K562 (cell line): ENCODE results near the gene PPP2R3B. TPM values are rescaled to one million over a fixed set of nuclear protein-coding genes. Genes with fewer than 3 reads are reported as not detected.

Experiments used
- ATAC-seq: fragments of 200-7000 bp; cut with Tn5 transposase; 3 replicates; pipeline ENCODE4 v1.9.1; 2020; ENCODE audit warnings: moderate library complexity
- BruUV-seq: library from RNA; stranded (reverse); fragments of 400-500 nt; replicated peaks from 2 replicates; lab custom pipeline; 2021; lab: Mats Ljungman, UMichigan
- CTCF ChIA-PET: fragments of 300-600 bp; formaldehyde crosslinking; extraction: SDS; loops from one replicate; lab custom pipeline; 2021; ENCODE audit warnings: low intra/inter-chr PET ratio; lab: Yijun Ruan, JAX
- POLR2A ChIA-PET: fragments of 300-600, 350-650 bp; sonication (Branson Sonifier 250); formaldehyde crosslinking; extraction: SDS; loops from one replicate; lab custom pipeline; 2021; ENCODE audit warnings: antibody characterized with exemption, inconsistent platforms; lab: Yijun Ruan, JAX
- DNase-seq, 4 experiments: peaks; one replicate each; pipeline versions ENCODE4 v3.0.0 to v3.0.0-alpha.2; 2011 to 2018; ENCODE audit warnings: low spot score in 3 of 4, mixed read lengths in 3 of 4; ENCODE audit errors: extremely low read depth in 1 of 4
- FAIRE-seq: peaks from 2 replicates; lab custom pipeline; 2011; peaks lifted over from hg19 to GRCh38; lab: Jason Lieb, UNC
- H2AFZ ChIP-seq: 2 replicates; pipeline ENCODE4 v1.6.0; 2011; ENCODE audit warnings: low read depth, low read length, control low read depth, inconsistent platforms
- H3K27ac ChIP-seq: fragments of 200-600 bp; 3 replicates; pipeline ENCODE4 v1.8.0; 2011; ENCODE audit warnings: low read depth, mild to moderate bottlenecking, control low read depth, inconsistent platforms, low read length, moderate library complexity, mixed read lengths; ENCODE audit errors: extremely low read depth
- H3K27me3 ChIP-seq, 2 experiments: fragments of 300-600 bp in 1 of 2; 2 replicates in 1 of 2; 3 replicates in 1 of 2; pipeline versions ENCODE4 v1.6.0 to v1.8.0; 2011; ENCODE audit warnings: inconsistent platforms in 2 of 2, low read length in 2 of 2, mild to moderate bottlenecking in 1 of 2, mixed read lengths in 1 of 2, moderate library complexity in 1 of 2; ENCODE audit not compliant: control insufficient read depth in 2 of 2, insufficient read depth in 2 of 2
- H3K36me3 ChIP-seq: fragments of 300-600 bp; 3 replicates; pipeline ENCODE4 v1.8.0; 2011; ENCODE audit warnings: mild to moderate bottlenecking, low read length, inconsistent platforms; ENCODE audit not compliant: control insufficient read depth, insufficient read depth
- H3K4me1 ChIP-seq, 2 experiments: fragments of 200-600 bp in 1 of 2; replicated peaks in 1 of 2; 2 replicates in 1 of 2; 3 replicates in 1 of 2; pipeline versions ENCODE4 v1.5.1 to v1.8.0; 2011; ENCODE audit warnings: inconsistent platforms in 2 of 2, low read length in 2 of 2, mild to moderate bottlenecking in 1 of 2, mixed read lengths in 1 of 2, moderate library complexity in 1 of 2; ENCODE audit not compliant: control insufficient read depth in 2 of 2, insufficient read depth in 2 of 2
- H3K4me2 ChIP-seq: 2 replicates; pipeline ENCODE4 v1.6.1; 2011; ENCODE audit warnings: low read length, control low read depth, inconsistent platforms, mixed read lengths; ENCODE audit not compliant: insufficient read depth
- H3K4me3 ChIP-seq: fragments of 200-600 bp; sonication (generic), shearing (Covaris generic); 2 replicates; pipeline ENCODE4 v1.5.1; 2016; ENCODE audit warnings: control low read depth, inconsistent platforms
- H3K79me2 ChIP-seq: fragments of 200-600 bp; 3 replicates; pipeline ENCODE4 v1.8.0; 2011; ENCODE audit warnings: low read length, inconsistent platforms; ENCODE audit not compliant: control insufficient read depth, insufficient read depth
- H3K9ac ChIP-seq, 2 experiments: 2 replicates each; pipeline versions ENCODE4 v1.6.0 to v1.6.1; 2011; ENCODE audit warnings: low read depth in 2 of 2, low read length in 2 of 2, control low read depth in 1 of 2, inconsistent platforms in 1 of 2, mild to moderate bottlenecking in 1 of 2, mixed read lengths in 1 of 2; ENCODE audit not compliant: insufficient read depth in 1 of 2
- H3K9me1 ChIP-seq: one replicate; pipeline ENCODE4 v1.6.0; 2011; ENCODE audit warnings: inconsistent platforms, mild to moderate bottlenecking, low read length, moderate library complexity; ENCODE audit not compliant: control insufficient read depth, insufficient read depth
- H3K9me3 ChIP-seq: replicated peaks from 2 replicates; pipeline ENCODE4 v1.5.1; 2011; ENCODE audit warnings: low read depth, low read length, inconsistent platforms; ENCODE audit not compliant: control insufficient read depth, insufficient read depth
- H4K20me1 ChIP-seq: replicated peaks from 2 replicates; pipeline ENCODE4 v1.6.1; 2011; ENCODE audit warnings: low read length, inconsistent platforms, mixed read lengths; ENCODE audit not compliant: control insufficient read depth, insufficient read depth
- NEUROD1 ChIP-seq: fragments of 150-350 bp; IDR thresholded peaks from 2 replicates; pipeline ENCODE4 v1.6.1; 2014; ENCODE audit warnings: borderline replicate concordance, low read length, low read depth; ENCODE audit not compliant: partially characterized antibody
- SMAD3 ChIP-seq: fragments of 450-650 bp; formaldehyde crosslinking; conservative IDR thresholded peaks from 2 replicates; pipeline ENCODE4 v1.4.0; 2020; ENCODE audit warnings: mild to moderate bottlenecking
- ZNF780A ChIP-seq: fragments of 250-450 bp; sonication (Bioruptor Pico); IDR thresholded peaks from 2 replicates; pipeline ENCODE4 v1.5.0; 2021; ENCODE audit warnings: mild to moderate bottlenecking
- WGBS: fragments of 100-300 bp; shearing (Covaris generic); methylation state at CpG from one replicate; pipeline ENCODE4 v1.1.6; 2016; ENCODE audit warnings: low coverage, mixed read lengths; ENCODE audit not compliant: insufficient coverage; ENCODE audit errors: missing lambda C conversion rate; 5-methylcytosine and 5-hydroxymethylcytosine counted together
- in situ Hi-C: fragments of 300-500 bp; cut with MboI; formaldehyde crosslinking; loops from 4 replicates; pipeline ENCODE4 v1.15.0; 2018; ENCODE audit warnings: inconsistent platforms, mixed read lengths
- intact Hi-C: fragments of 100-400 bp; cut with micrococcal nuclease; formaldehyde crosslinking; loops from 2 replicates; pipeline ENCODE4 v1.14.2; 2022
- polyA plus RNA-seq, 8 experiments: library from polyadenylated mRNA; depleted of rRNA in 4 of 8; stranded (reverse) in 5 of 8; unstranded in 3 of 8; fragments of >200 nt; fragmentation: Nextera tagmentation in 2 of 8; fragmentation: Illumina TruSeq in 1 of 8; extraction: Ambion mirVana in 2 of 8; extraction: Trizol in 1 of 8; gene quantifications; 2 replicates each; pipeline versions ENCODE4 v1.2.1 to v1.2.3, GENCODE V29; 2011 to 2014; ENCODE audit warnings: inconsistent platforms in 1 of 8, missing spikeins in 1 of 8
- total RNA-seq, 7 experiments: library from RNA; depleted of rRNA in 6 of 7; stranded (reverse); fragments of >200 nt in 6 of 7; fragmentation: Illumina TruSeq in 2 of 7; extraction: Trizol in 2 of 7; gene quantifications; 2 replicates each; pipeline versions ENCODE4 v1.2.1 to v1.2.3, GENCODE V29; 2011 to 2021; ENCODE audit warnings: low replicate concordance in 1 of 7
- TF ChIP-seq, protein P1 (sequence below): fragments of 250-450 bp; sonication (Bioruptor Pico); IDR thresholded peaks from 2 replicates; pipeline ENCODE4 v1.5.0; 2021; ENCODE audit warnings: mild to moderate bottlenecking, borderline replicate concordance
- TF ChIP-seq, protein P2 (sequence below): fragments of 250-450 bp; sonication (Bioruptor Pico); IDR thresholded peaks from 2 replicates; pipeline ENCODE4 v1.8.0; 2022; ENCODE audit warnings: moderate library complexity, mild to moderate bottlenecking, inconsistent platforms

Gene PPP2R3B
- total and polyA plus RNA-seq, 9 of the 15 experiments (the other 6 are each of a cell fraction or from before 2014, with no cell fraction given): 0.04 to 18.2 (median 8.2) TPM; not detected in 1

DNA sequence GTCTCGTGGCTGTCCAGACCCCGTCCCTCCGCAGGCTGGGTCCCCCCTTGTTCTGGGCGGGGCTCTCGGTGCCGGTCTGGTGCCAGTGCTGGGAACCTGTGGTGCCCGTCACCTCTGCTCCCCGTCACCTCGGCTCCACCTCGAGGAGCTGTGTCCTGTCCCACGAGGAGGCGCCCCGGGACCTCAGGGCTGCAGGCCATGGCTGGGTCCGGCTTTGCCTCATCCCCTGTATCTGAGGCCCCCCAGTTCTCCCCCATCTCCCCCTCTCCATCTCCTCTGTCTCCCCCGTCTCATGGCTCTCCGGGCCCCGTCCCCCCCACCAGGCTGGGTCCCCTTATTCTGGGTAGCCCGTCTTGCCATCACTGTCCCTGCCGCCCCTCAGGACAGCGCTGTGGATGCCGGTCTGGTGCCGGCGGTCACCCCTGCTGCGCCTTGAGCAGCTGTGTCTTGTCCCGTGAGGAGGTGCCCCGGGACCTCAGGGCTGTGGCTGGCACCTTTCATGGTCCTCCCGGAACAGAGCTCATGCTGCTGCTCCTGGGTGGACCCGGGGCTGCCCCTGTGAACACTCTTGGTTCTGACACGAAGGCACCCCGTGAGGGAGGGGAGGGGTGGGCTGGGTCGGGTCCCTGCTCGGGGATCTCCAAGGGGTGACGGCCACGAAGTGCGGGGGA lies 54.7 kb downstream of the PPP2R3B start:
- H3K9ac ChIP-seq: no peak overlapping the region
- WGBS: 67% methylated on average over 7 of the region's 35 CpGs
- in situ Hi-C loops: no loop called here
- TF ChIP-seq ZNF780A (CRISPR knock-in tag) (no peak), NEUROD1 (no peak), SMAD3 (no peak)
- TF ChIP-seq, protein P1, sequence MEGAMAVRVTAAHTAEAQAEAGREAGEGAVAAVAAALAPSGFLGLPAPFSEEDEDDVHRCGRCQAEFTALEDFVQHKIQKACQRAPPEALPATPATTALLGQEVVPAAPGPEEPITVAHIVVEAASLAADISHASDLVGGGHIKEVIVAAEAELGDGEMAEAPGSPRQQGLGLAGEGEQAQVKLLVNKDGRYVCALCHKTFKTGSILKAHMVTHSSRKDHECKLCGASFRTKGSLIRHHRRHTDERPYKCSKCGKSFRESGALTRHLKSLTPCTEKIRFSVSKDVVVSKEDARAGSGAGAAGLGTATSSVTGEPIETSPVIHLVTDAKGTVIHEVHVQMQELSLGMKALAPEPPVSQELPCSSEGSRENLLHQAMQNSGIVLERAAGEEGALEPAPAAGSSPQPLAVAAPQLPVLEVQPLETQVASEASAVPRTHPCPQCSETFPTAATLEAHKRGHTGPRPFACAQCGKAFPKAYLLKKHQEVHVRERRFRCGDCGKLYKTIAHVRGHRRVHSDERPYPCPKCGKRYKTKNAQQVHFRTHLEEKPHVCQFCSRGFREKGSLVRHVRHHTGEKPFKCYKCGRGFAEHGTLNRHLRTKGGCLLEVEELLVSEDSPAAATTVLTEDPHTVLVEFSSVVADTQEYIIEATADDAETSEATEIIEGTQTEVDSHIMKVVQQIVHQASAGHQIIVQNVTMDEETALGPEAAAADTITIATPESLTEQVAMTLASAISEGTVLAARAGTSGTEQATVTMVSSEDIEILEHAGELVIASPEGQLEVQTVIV (CRISPR knock-in tag): no peak
- TF ChIP-seq, protein P2, sequence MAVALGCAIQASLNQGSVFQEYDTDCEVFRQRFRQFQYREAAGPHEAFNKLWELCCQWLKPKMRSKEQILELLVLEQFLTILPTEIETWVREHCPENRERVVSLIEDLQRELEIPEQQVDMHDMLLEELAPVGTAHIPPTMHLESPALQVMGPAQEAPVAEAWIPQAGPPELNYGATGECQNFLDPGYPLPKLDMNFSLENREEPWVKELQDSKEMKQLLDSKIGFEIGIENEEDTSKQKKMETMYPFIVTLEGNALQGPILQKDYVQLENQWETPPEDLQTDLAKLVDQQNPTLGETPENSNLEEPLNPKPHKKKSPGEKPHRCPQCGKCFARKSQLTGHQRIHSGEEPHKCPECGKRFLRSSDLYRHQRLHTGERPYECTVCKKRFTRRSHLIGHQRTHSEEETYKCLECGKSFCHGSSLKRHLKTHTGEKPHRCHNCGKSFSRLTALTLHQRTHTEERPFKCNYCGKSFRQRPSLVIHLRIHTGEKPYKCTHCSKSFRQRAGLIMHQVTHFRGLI (CRISPR knock-in tag): no peak

More for the DNA sequence above, 54.7 kb downstream of the PPP2R3B start:
- H3K9me3 ChIP-seq: no peaks in the 10 kb centered on the region
- intact Hi-C loops: no loop called here
- no peak for DNase-seq
- no peaks in the 10 kb centered on the region for H3K27me3 ChIP-seq
- peaks cover 0 to 3% of the 10 kb centered on the region in 2 experiments; a peak in 2 of 5 replicates for H3K4me1 ChIP-seq
- no peak for FAIRE-seq
- no peaks in the 10 kb centered on the region for H4K20me1 ChIP-seq
- BruUV-seq: no TSS peak
- no peak overlapping the region for H3K27ac ChIP-seq
- no peak for ATAC-seq
- no peak overlapping the region for H3K4me2 ChIP-seq
- no peaks in the 10 kb centered on the region for H3K36me3 ChIP-seq
- H2AFZ ChIP-seq: no peak overlapping the region
- ChIA-PET POLR2A (no interaction called here), CTCF (no interaction called here)
- no peaks in the 10 kb centered on the region for H3K79me2 ChIP-seq
- no peaks in the 10 kb centered on the region for H3K9me1 ChIP-seq
- H3K4me3 ChIP-seq: no peak overlapping the region
